ENCODE data around the gene SHCBP1.

GRCh38 chr16:46648656-46649055, 27.5 kb upstream of the SHCBP1 start:
- no peak for TF ChIP-seq POLR2A (IDR thresholded peaks at IDR 0.05)
- no peak for TF ChIP-seq CTCF (IDR thresholded peaks at IDR 0.05 in 8 of 11, conservative IDR thresholded peaks at IDR 0.05 in 3 of 11)

All from spleen (tissue), 7 donors.